WI38 (cell line): ENCODE results near the gene BNIP3.

Source experiments
- H3K4me3 ChIP-seq: 2 replicates; pipeline ENCODE4 v1.5.1; 2011; ENCODE audit warnings: low read depth, mild to moderate bottlenecking, control low read depth, low read length
- CTCF ChIP-seq: IDR thresholded peaks from 2 replicates; pipeline ENCODE4 v1.5.1; 2012; ENCODE audit warnings: low read depth, mild to moderate bottlenecking, control low read depth, low read length

BNIP3 gene

GRCh38 chr10:131981429-131982184 lies at the start of gene BNIP3:
BNIP3 (minus strand) TSS chr10:131981923; CDS start chr10:131981806, 117 bp downstream.
- no peak for TF ChIP-seq CTCF
- peak within 1 kb of the TSS; percentile 95 for H3K4me3 ChIP-seq

GRCh38 chr10:132030898-132031463 lies 49.3 kb upstream of the BNIP3 start:
- H3K4me3 ChIP-seq: no peak overlapping the region
- TF ChIP-seq CTCF: no peak

- no peak for TF ChIP-seq CTCF
- H3K4me3 ChIP-seq: no peak overlapping the region
Measured at GRCh38 chr10:132028706-132029105, 47.0 kb upstream of the BNIP3 start.

DNA sequence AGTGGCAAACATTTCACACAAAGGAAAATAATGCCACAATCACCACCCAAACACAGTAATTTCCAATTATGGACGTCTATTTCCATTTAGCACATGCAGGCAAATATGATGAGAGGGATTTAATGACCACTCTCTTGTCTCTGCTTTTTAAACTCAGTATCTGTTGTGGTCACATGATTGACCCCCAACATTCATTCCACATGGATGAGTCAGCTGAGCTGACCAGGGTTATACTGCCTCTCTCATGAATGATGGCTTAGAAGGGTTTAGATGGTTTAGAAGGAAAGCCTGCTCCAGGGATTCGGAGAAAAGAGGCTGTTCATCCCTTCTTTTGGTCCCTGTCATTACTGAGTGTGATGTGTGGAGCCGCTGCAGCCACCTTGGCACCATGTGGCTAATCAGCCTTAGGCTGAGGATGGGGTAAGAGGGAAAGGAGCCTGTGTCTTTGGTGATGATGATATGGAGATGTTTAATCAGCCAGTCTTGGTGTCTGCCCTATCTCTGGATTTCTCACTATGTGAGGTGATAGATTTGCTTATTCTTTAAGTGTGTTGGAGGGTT lies 45.8 kb upstream of the BNIP3 start:
- TF ChIP-seq CTCF: no peak
- no peak overlapping the region for H3K4me3 ChIP-seq

GRCh38 chr10:132023092-132023811 lies 41.5 kb upstream of the BNIP3 start:
- TF ChIP-seq CTCF: peak; percentile 78
- peak overlapping the region; percentile 26 for H3K4me3 ChIP-seq

DNA sequence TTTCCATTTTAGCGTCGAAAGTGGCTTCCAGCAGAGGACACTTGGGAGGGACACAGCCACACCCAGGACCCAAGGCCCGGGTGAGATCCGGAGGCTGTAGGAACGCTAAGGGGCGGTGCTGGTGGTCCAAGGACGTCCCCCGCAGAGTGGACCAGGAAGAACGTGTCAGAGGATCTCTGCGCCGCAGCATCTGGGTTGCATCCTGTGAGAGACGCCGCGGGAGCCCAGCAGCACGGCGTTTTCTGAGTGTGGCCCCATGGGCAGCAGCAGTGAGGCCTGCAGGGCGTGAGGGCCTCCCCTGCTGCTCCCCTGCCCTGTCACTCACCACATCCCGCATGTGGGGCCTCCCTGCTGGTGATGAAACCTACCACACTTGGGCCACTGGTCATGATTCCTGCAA lies 40.5 kb upstream of the BNIP3 start:
- TF ChIP-seq CTCF: no peak
- no peak overlapping the region for H3K4me3 ChIP-seq
